ENCODE measurements around the gene FGD4.

GRCh38 chr12:32423559-32423958 is 24.2 kb downstream of the FGD4 start:
- TF ChIP-seq TBP (optimal IDR thresholded peaks at IDR 0.05; ENCODE audit: low read depth, low read length) = no peak
- no peak for TF ChIP-seq CTCF (IDR thresholded peaks at IDR 0.05 in 2 of 3, conservative IDR thresholded peaks at IDR 0.05 in 1 of 3; ENCODE audit: insufficient read depth in 2 of 3, low read depth in 1 of 3, low read length in 3 of 3)
- no peak for TF ChIP-seq EZH2 (IDR thresholded peaks at IDR 0.05; ENCODE audit: borderline replicate concordance, low read depth, low read length)
- TF ChIP-seq, protein P1, sequence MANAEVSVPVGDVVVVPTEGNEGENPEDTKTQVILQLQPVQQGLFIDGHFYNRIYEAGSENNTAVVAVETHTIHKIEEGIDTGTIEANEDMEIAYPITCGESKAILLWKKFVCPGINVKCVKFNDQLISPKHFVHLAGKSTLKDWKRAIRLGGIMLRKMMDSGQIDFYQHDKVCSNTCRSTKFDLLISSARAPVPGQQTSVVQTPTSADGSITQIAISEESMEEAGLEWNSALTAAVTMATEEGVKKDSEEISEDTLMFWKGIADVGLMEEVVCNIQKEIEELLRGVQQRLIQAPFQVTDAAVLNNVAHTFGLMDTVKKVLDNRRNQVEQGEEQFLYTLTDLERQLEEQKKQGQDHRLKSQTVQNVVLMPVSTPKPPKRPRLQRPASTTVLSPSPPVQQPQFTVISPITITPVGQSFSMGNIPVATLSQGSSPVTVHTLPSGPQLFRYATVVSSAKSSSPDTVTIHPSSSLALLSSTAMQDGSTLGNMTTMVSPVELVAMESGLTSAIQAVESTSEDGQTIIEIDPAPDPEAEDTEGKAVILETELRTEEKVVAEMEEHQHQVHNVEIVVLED (CRISPR knock-in tag; IDR thresholded peaks at IDR 0.05) = no peak

All from K562 (cell line).